H1 (cell line): ENCODE measurements around the gene FOXK1. TPM values are rescaled to one million over a fixed set of nuclear protein-coding genes. Genes with fewer than 3 reads are reported as not detected.

ENCODE experiments used
- CTCF ChIA-PET: fragments of 300-600 bp; sonication (Branson Sonifier 250); formaldehyde crosslinking; loops from one replicate; lab custom pipeline; 2021; ENCODE audit not compliant: partially characterized antibody; lab: Charles Lee
- POLR2A ChIA-PET: fragments of 300-600 bp; sonication (Branson Sonifier 250); formaldehyde crosslinking; loops from one replicate; lab custom pipeline; 2021; ENCODE audit warnings: inconsistent platforms; ENCODE audit not compliant: partially characterized antibody; lab: Charles Lee
- DNase-seq, 2 experiments: peaks; one replicate each; pipeline versions ENCODE4 v3.0.0 to v3.0.0-alpha.2; 2010 to 2022; ENCODE audit warnings: low spot score in 2 of 2, low read depth in 1 of 2, mixed read lengths in 1 of 2
- FAIRE-seq: peaks from 2 replicates; lab custom pipeline; 2011; peaks lifted over from hg19 to GRCh38; lab: Jason Lieb, UNC
- H2AFZ ChIP-seq: 2 replicates; pipeline ENCODE4 v1.8.1; 2012; ENCODE audit warnings: low read length, inconsistent platforms
- H2AK5ac ChIP-seq: 2 replicates; pipeline ENCODE4 v1.6.1; 2013; ENCODE audit warnings: low read depth, low read length
- H2BK120ac ChIP-seq: replicated peaks from 2 replicates; pipeline ENCODE3; 2013; ENCODE audit warnings: low read depth, low read length, inconsistent platforms
- H2BK12ac ChIP-seq: 2 replicates; pipeline ENCODE4 v1.6.1; 2013; ENCODE audit warnings: low read depth, low read length
- H2BK15ac ChIP-seq: 2 replicates; pipeline ENCODE4 v1.6.1; 2013; ENCODE audit warnings: low read length
- H2BK20ac ChIP-seq: 2 replicates; pipeline ENCODE4 v1.6.1; 2013; ENCODE audit warnings: low read length
- H2BK5ac ChIP-seq: 2 replicates; pipeline ENCODE4 v1.6.1; 2013; ENCODE audit warnings: low read depth, low read length
- H3K14ac ChIP-seq: 2 replicates; pipeline ENCODE4 v1.6.1; 2013; ENCODE audit warnings: inconsistent platforms; ENCODE audit not compliant: insufficient read length
- H3K18ac ChIP-seq: 2 replicates; pipeline ENCODE4 v1.6.1; 2013; ENCODE audit warnings: low read length; ENCODE audit errors: extremely low read depth
- H3K23ac ChIP-seq: 2 replicates; pipeline ENCODE4 v1.6.1; 2013; ENCODE audit warnings: inconsistent platforms; ENCODE audit not compliant: insufficient read length
- H3K23me2 ChIP-seq: 2 replicates; pipeline ENCODE4 v1.6.1; 2013; ENCODE audit warnings: low read depth, low read length
- H3K27ac ChIP-seq: 2 replicates; pipeline ENCODE4 v1.6.1; 2011; ENCODE audit warnings: low read depth, low read length, inconsistent platforms
- H3K27me3 ChIP-seq, 4 experiments: replicated peaks in 1 of 4; 1 replicate in 1 of 4; 2 replicates in 3 of 4; pipeline versions ENCODE4 v1.6.1 to v1.8.1; 2011 to 2013; ENCODE audit warnings: low read length in 3 of 4, mild to moderate bottlenecking in 3 of 4, inconsistent platforms in 2 of 4, mixed read lengths in 2 of 4, moderate library complexity in 1 of 4; ENCODE audit not compliant: control insufficient read depth in 3 of 4, insufficient read depth in 3 of 4; ENCODE audit errors: extremely low read depth in 1 of 4
- H3K36me3 ChIP-seq, 4 experiments: 2 replicates each; pipeline versions ENCODE4 v1.6.1 to v1.8.1; 2011 to 2013; ENCODE audit warnings: mild to moderate bottlenecking in 4 of 4, low read length in 3 of 4, moderate library complexity in 2 of 4, control low read depth in 1 of 4, inconsistent platforms in 1 of 4; ENCODE audit not compliant: insufficient read depth in 4 of 4, control insufficient read depth in 2 of 4
- H3K4ac ChIP-seq: replicated peaks from 2 replicates; pipeline ENCODE3; 2013; ENCODE audit warnings: low read length, low read depth, mixed read lengths, inconsistent platforms; ENCODE audit not compliant: insufficient read length
- H3K4me1 ChIP-seq, 4 experiments: replicated peaks in 1 of 4; 1 replicate in 1 of 4; 2 replicates in 3 of 4; pipeline versions ENCODE4 v1.6.1 to v1.8.1; 2011 to 2013; ENCODE audit warnings: low read length in 3 of 4, inconsistent platforms in 2 of 4, mixed read lengths in 1 of 4; ENCODE audit not compliant: insufficient read depth in 4 of 4, control insufficient read depth in 3 of 4
- H3K4me2 ChIP-seq, 2 experiments: 2 replicates each; pipeline versions ENCODE4 v1.6.1 to v1.8.1; 2011 to 2013; ENCODE audit warnings: low read depth in 2 of 2, low read length in 2 of 2, control low read depth in 1 of 2, inconsistent platforms in 1 of 2, mild to moderate bottlenecking in 1 of 2; ENCODE audit not compliant: insufficient read depth in 1 of 2
- H3K4me3 ChIP-seq, 4 experiments: fragments of 200-600, 300-600 bp in 1 of 4; sonication (generic), shearing (Covaris generic), sonication (Bioruptor Twin) in 1 of 4; 2 replicates each; pipeline versions ENCODE4 v1.5.1 to v1.8.1; 2011 to 2016; ENCODE audit warnings: low read length in 4 of 4, low read depth in 3 of 4, control low read depth in 2 of 4, inconsistent platforms in 2 of 4, mild to moderate bottlenecking in 2 of 4, mixed read lengths in 1 of 4, moderate library complexity in 1 of 4; ENCODE audit not compliant: insufficient read depth in 2 of 4; ENCODE audit errors: extremely low read depth in 1 of 4
- H3K56ac ChIP-seq: replicated peaks from 2 replicates; pipeline ENCODE3; 2013; ENCODE audit warnings: low read depth, mild to moderate bottlenecking, mixed read lengths, low read length, inconsistent platforms; ENCODE audit not compliant: insufficient read length
- H3K79me1 ChIP-seq: 2 replicates; pipeline ENCODE4 v1.6.1; 2013; ENCODE audit warnings: low read depth, low read length, control low read depth
- H3K79me2 ChIP-seq, 2 experiments: 2 replicates each; pipeline versions ENCODE4 v1.6.1 to v1.8.1; 2012 to 2013; ENCODE audit warnings: low read length in 2 of 2, mild to moderate bottlenecking in 2 of 2, inconsistent platforms in 1 of 2; ENCODE audit not compliant: insufficient read depth in 2 of 2, control insufficient read depth in 1 of 2
- H3K9ac ChIP-seq, 4 experiments: replicated peaks in 1 of 4; 1 replicate in 1 of 4; 2 replicates in 3 of 4; pipeline versions ENCODE4 v1.6.1 to v1.8.1; 2011 to 2013; ENCODE audit warnings: low read depth in 3 of 4, low read length in 3 of 4, control low read depth in 2 of 4, mild to moderate bottlenecking in 2 of 4, moderate library complexity in 2 of 4, inconsistent platforms in 1 of 4; ENCODE audit errors: extremely low read depth in 1 of 4
- H3K9me3 ChIP-seq, 2 experiments: 2 replicates each; pipeline versions ENCODE4 v1.6.1 to v1.8.1; 2012 to 2013; ENCODE audit warnings: mild to moderate bottlenecking in 2 of 2, moderate library complexity in 2 of 2, control low read depth in 1 of 2, inconsistent platforms in 1 of 2, low read depth in 1 of 2, low read length in 1 of 2, mixed read lengths in 1 of 2; ENCODE audit not compliant: insufficient read depth in 2 of 2
- H4K20me1 ChIP-seq, 2 experiments: replicated peaks in 1 of 2; 2 replicates each; pipeline versions ENCODE3 to v1.8.1; 2011 to 2013; ENCODE audit warnings: inconsistent platforms in 2 of 2, low read length in 2 of 2, mild to moderate bottlenecking in 1 of 2; ENCODE audit not compliant: insufficient read depth in 2 of 2, control insufficient read depth in 1 of 2
- H4K5ac ChIP-seq: 2 replicates; pipeline ENCODE4 v1.6.1; 2013; ENCODE audit warnings: low read length, low read depth, mixed read lengths, inconsistent platforms; ENCODE audit not compliant: insufficient read length
- H4K8ac ChIP-seq: 2 replicates; pipeline ENCODE4 v1.8.0; 2013; ENCODE audit warnings: mild to moderate bottlenecking, moderate library complexity, low read length, inconsistent platforms; ENCODE audit not compliant: insufficient read depth; ENCODE audit errors: extremely low read depth
- H4K91ac ChIP-seq: replicated peaks from 2 replicates; pipeline ENCODE3; 2013; ENCODE audit warnings: low read length, mixed read lengths, inconsistent platforms; ENCODE audit not compliant: insufficient read length
- ASH2L ChIP-seq: fragments of 200-600, 300-600 bp; sonication (generic); IDR thresholded peaks from one replicate; pipeline ENCODE4 v1.7.1; 2017; ENCODE audit warnings: low read length
- BACH1 ChIP-seq: IDR thresholded peaks from 2 replicates; pipeline ENCODE4 v1.6.1; 2012; ENCODE audit warnings: low read length, improper control_type of control experiment
- CREB1 ChIP-seq: IDR thresholded peaks from 2 replicates; pipeline ENCODE4 v1.6.1; 2012; ENCODE audit warnings: inconsistent platforms
- MAFK ChIP-seq: IDR thresholded peaks from 2 replicates; pipeline ENCODE4 v1.6.1; 2012; ENCODE audit warnings: low read depth, mild to moderate bottlenecking, improper control_type of control experiment, low read length
- RBBP5 ChIP-seq: IDR thresholded peaks from 2 replicates; pipeline ENCODE4 v1.7.1; 2012; ENCODE audit warnings: low read depth, mild to moderate bottlenecking, inconsistent platforms, low read length, moderate library complexity, borderline replicate concordance
- SIX5 ChIP-seq: IDR thresholded peaks from 2 replicates; pipeline ENCODE4 v1.6.1; 2011; ENCODE audit warnings: mild to moderate bottlenecking, low read depth, low read length
- SP4 ChIP-seq: IDR thresholded peaks from 2 replicates; pipeline ENCODE4 v1.6.1; 2012; ENCODE audit warnings: low read length, inconsistent platforms
- TBP ChIP-seq: IDR thresholded peaks from 2 replicates; pipeline ENCODE4 v1.6.1; 2011; ENCODE audit warnings: low read depth, low read length, improper control_type of control experiment
- YY1 ChIP-seq: IDR thresholded peaks from 2 replicates; pipeline ENCODE4 v1.6.1; 2011; ENCODE audit warnings: low read depth, mild to moderate bottlenecking, low read length
- WGBS, 2 experiments: shearing (Covaris generic) in 1 of 2; methylation state at CpG; one replicate each; pipeline versions ENCODE4 v1.1.6 to v1.1.7; 2013 to 2015; ENCODE audit warnings: low lambda C conversion rate in 2 of 2, mixed read lengths in 2 of 2, inconsistent platforms in 1 of 2, low coverage in 1 of 2, missing lambda C conversion rate in 1 of 2; ENCODE audit not compliant: insufficient replicate concordance in 2 of 2, insufficient coverage in 1 of 2, insufficient read length in 1 of 2; ENCODE audit errors: extremely low coverage in 1 of 2, missing lambda C conversion rate in 1 of 2; 5-methylcytosine and 5-hydroxymethylcytosine counted together
- long read RNA-seq, 2 experiments: library from RNA in 1 of 2; library from capped mRNA in 1 of 2; stranded (forward); transcript quantifications; one replicate each; pipeline ENCODE4 v2.0.0, GENCODE V29; 2021; ENCODE audit warnings: inconsistent platforms in 1 of 2
- polyA minus RNA-seq, 3 experiments: library from RNA; depleted of rRNA, polyadenylated mRNA; stranded (reverse); fragments of >200 nt; gene quantifications; 1 replicate in 2 of 3; 2 replicates in 1 of 3; pipeline ENCODE4 v1.2.3, GENCODE V29; 2011
- polyA plus RNA-seq, 7 experiments: library from polyadenylated mRNA; depleted of rRNA in 3 of 7; stranded (reverse) in 5 of 7; unstranded in 2 of 7; fragments of >200 nt in 5 of 7; fragments of 200-250 nt in 2 of 7; gene quantifications; 1 replicate in 5 of 7; 2 replicates in 1 of 7; 4 replicates in 1 of 7; pipeline versions ENCODE4 v1.2.1 to v1.2.3, GENCODE V29; 2011 to 2013; ENCODE audit warnings: missing spikeins in 2 of 7, mixed read lengths in 2 of 7
- total RNA-seq: library from RNA; stranded (reverse); fragmentation: NEBNext Ultra II Directional; extraction: Animal tissue kit (Norgen Biotek cat#: 25700); gene quantifications from 2 replicates; pipeline ENCODE4 v1.2.1, GENCODE V29; 2021
- TF ChIP-seq, protein P1 (sequence below): IDR thresholded peaks from 2 replicates; pipeline ENCODE4 v1.6.1; 2012; ENCODE audit warnings: inconsistent platforms

The FOXK1 gene
- total RNA-seq (8.5 and 8.6 TPM in 2 replicates), polyA plus RNA-seq (2011; rRNA removed) (2.0 and 2.5 TPM in 2 replicates), polyA minus RNA-seq (2011; rRNA and poly(A)+ RNA removed) (2.9 and 3.8 TPM in 2 replicates)
- polyA plus RNA-seq (2011; cell fraction: cytosol; rRNA removed) = 1.1 TPM
- 3.7 TPM for polyA plus RNA-seq (2011; cell fraction: nucleus; rRNA removed)
- polyA plus RNA-seq (2012, experiment 1 of 2) = 2.4 to 3.2 TPM (median 3.1 TPM) in 4 replicates
- 2.7 TPM for polyA plus RNA-seq (2012, experiment 2 of 2)
- 2.8 TPM for polyA plus RNA-seq (2013, experiment 1 of 2)
- polyA plus RNA-seq (2013, experiment 2 of 2) = 2.5 TPM
- polyA minus RNA-seq (2011; cell fraction: cytosol; rRNA and poly(A)+ RNA removed) = 8.0 TPM
- 5.4 TPM for polyA minus RNA-seq (2011; cell fraction: nucleus; rRNA and poly(A)+ RNA removed)
- long read RNA-seq, experiment 1, partial matches to known transcripts = 2 of 4 reads
- long read RNA-seq, experiment 1, other reads (novel, unspliced or antisense) = 2 of 4 reads
- long read RNA-seq, experiment 2, partial matches to known transcripts = 0 of 3 reads
- long read RNA-seq, experiment 2, other reads (novel, unspliced or antisense) = 3 of 3 reads

- H2AFZ ChIP-seq = no peak within 1 kb of the TSS
- H3K4me1 ChIP-seq = peaks cover 0 to 6% (median 5%) of the 10 kb centered on the region in 4 experiments; a peak in 5 of 7 replicates
- H3K14ac ChIP-seq = no peak within 1 kb of the TSS
- H3K27ac ChIP-seq = no peak within 1 kb of the TSS
- H2BK5ac ChIP-seq = no peak within 1 kb of the TSS
- peak within 1 kb of the TSS; percentile 16 for H3K56ac ChIP-seq
- H3K9ac ChIP-seq = peak within 1 kb of the TSS in 3 of 4 experiments; percentile 34 to 89 (median 58); a peak in 5 of 7 replicates
- peaks cover 0 to 6% of the 10 kb centered on the region in 2 experiments; a peak in 2 of 4 replicates for H3K9me3 ChIP-seq
- H3K4ac ChIP-seq = no peak within 1 kb of the TSS
- peak within 1 kb of the TSS; percentile 25 for H4K8ac ChIP-seq
- H4K5ac ChIP-seq = no peak within 1 kb of the TSS
- peak in 1 of 2 experiments; percentile 80 for DNase-seq
- peak within 1 kb of the TSS; percentile 53 to 72 (median 58) for H3K4me3 ChIP-seq
- H3K27me3 ChIP-seq = peaks cover 3 to 31% (median 15%) of the 10 kb centered on the region in 4 experiments
- no peak within 1 kb of the TSS for H2BK120ac ChIP-seq
- no peak within 1 kb of the TSS for H2BK20ac ChIP-seq
- H4K20me1 ChIP-seq = peaks cover 5 to 24% of the 10 kb centered on the region in 2 experiments
- FAIRE-seq = no peak
- peak within 1 kb of the TSS; percentile 55 to 85 for H3K4me2 ChIP-seq
- WGBS, 2 experiments = 5% methylated on average over 19 of the region's 116 CpGs; no CpG with 5 or more reads in 1 of the 2 experiments
- H3K36me3 ChIP-seq = no peaks in the 10 kb centered on the region
- H3K79me1 ChIP-seq = peaks cover 2% of the 10 kb centered on the region; the same call in 1 of the 2 replicates
- H3K23me2 ChIP-seq = peaks cover 9% of the 10 kb centered on the region; the same call in 1 of the 2 replicates
- no peak within 1 kb of the TSS for H3K23ac ChIP-seq
- peak within 1 kb of the TSS; percentile 38; the same call in 1 of the 2 replicates for H3K18ac ChIP-seq
- ChIA-PET CTCF (interaction anchor here (0.9 to 1.5 kb wide), 2 partner anchors 21 to 23 kb away, joined by 3 read pairs; no protein-coding TSS in a partner anchor), POLR2A (interaction anchor here (1.0 to 2.5 kb wide), 2 partner anchors 10 to 41 kb away, joined by 4 to 18 read pairs; no protein-coding TSS in a partner anchor)
- H2BK15ac ChIP-seq = no peak within 1 kb of the TSS
- peak within 1 kb of the TSS; percentile 95; the same call in 1 of the 2 replicates for H2AK5ac ChIP-seq
- H4K91ac ChIP-seq = no peak within 1 kb of the TSS
- peaks cover 3 to 6% of the 10 kb centered on the region in 2 experiments; a peak in 2 of 4 replicates for H3K79me2 ChIP-seq
- H2BK12ac ChIP-seq = no peak within 1 kb of the TSS; the same call in 1 of the 2 replicates
- TF ChIP-seq CREB1 (0 out of 2 replicates have a peak, but pooled peaks have one; percentile 21), ASH2L (no peak), TBP (no peak), YY1 (peak; percentile 60; the same call in 1 of the 2 replicates), SP4 (no peak), RBBP5 (no peak), BACH1 (no peak), MAFK (no peak), SIX5 (no peak)
- TF ChIP-seq, protein P1, sequence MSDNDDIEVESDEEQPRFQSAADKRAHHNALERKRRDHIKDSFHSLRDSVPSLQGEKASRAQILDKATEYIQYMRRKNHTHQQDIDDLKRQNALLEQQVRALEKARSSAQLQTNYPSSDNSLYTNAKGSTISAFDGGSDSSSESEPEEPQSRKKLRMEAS = peak; percentile 94
These were observed at the start of gene FOXK1 for GRCh38 chr7:4681886-4682620. FOXK1 (plus strand) TSS chr7:4682295; CDS start chr7:4682309, 14 bp downstream.
